Lower leg skin (tissue), 4 donors: ENCODE results near the gene CLEC18A. TPM values are rescaled to one million over a fixed set of nuclear protein-coding genes. Genes with fewer than 3 reads are reported as not detected.

Source experiments
- DNase-seq, 2 donors: peaks; one replicate each; pipeline ENCODE4 v3.0.0-alpha.2; 2019; ENCODE audit warnings: low spot score in 2 of 2
- H3K4me3 ChIP-seq: fragments of 200-600 bp; sonication (generic); 2 replicates; pipeline ENCODE4 v1.5.1; 2017; ENCODE audit warnings: mild to moderate bottlenecking, low read depth; ENCODE audit not compliant: poor library complexity, severe bottlenecking
- POLR2A ChIP-seq, 2 donors: fragments of 450-650 bp; IDR thresholded peaks; one replicate each; pipeline ENCODE4 v1.6.1; 2016 to 2017; ENCODE audit warnings: antibody characterized with exemption in 2 of 2, mild to moderate bottlenecking in 1 of 2, moderate library complexity in 1 of 2
- WGBS, 2 donors: methylation state at CpG; one replicate each; pipeline ENCODE4 v1.1.5; 2018; 5-methylcytosine and 5-hydroxymethylcytosine counted together
- intact Hi-C: fragments of 100-400 bp; cut with DNase I; formaldehyde crosslinking; loops from one replicate; pipeline ENCODE4 v1.15.0; 2023; ENCODE audit warnings: low total_unique reads
- total RNA-seq, 4 donors: library from RNA; depleted of rRNA; stranded (reverse); fragments of >200 nt; gene quantifications; one replicate each; pipeline ENCODE4 v1.1.0, GENCODE V29; 2016
- TF ChIP-seq, protein P1 (sequence below), 3 donors: fragments of 450-650 bp; IDR thresholded peaks; one replicate each; pipeline ENCODE4 v1.5.1; 2016; ENCODE audit warnings: antibody characterized with exemption in 3 of 3, mild to moderate bottlenecking in 3 of 3, moderate library complexity in 2 of 3

The CLEC18A gene
- total RNA-seq, 4 donors from 2014 or later: 0.12 to 1.2 (median 0.39) TPM

DNA sequence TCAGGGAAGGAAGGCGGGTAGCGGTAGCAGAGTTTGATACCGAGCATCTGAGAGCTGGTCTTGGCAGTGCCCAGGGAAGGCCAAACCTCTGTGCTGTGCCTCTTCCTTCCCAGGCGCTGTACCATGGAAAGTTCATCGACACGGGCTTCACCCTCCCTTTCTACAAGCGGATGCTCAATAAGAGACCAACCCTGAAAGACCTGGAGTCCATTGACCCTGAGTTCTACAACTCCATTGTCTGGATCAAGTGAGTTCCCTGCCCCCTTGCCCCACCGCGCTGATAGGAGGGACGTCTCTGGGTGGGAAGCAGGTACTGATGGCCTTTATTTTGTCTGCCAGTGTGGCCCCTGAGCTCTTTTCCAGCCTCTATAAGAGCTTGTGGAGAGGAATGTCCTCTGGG lies 15.4 kb upstream of the CLEC18A start:
- no peak overlapping the region for H3K4me3 ChIP-seq
- intact Hi-C loops: loop anchor here (10.0 kb wide), 1 partner anchor 131 kb away; no protein-coding TSS in a partner anchor
- 93 to 94% methylated on average over 10 of the region's 10 CpGs for WGBS, 2 donors
- no peak for DNase-seq
- no peak for TF ChIP-seq POLR2A (IDR thresholded peaks at IDR 0.05)
- TF ChIP-seq, protein P1, sequence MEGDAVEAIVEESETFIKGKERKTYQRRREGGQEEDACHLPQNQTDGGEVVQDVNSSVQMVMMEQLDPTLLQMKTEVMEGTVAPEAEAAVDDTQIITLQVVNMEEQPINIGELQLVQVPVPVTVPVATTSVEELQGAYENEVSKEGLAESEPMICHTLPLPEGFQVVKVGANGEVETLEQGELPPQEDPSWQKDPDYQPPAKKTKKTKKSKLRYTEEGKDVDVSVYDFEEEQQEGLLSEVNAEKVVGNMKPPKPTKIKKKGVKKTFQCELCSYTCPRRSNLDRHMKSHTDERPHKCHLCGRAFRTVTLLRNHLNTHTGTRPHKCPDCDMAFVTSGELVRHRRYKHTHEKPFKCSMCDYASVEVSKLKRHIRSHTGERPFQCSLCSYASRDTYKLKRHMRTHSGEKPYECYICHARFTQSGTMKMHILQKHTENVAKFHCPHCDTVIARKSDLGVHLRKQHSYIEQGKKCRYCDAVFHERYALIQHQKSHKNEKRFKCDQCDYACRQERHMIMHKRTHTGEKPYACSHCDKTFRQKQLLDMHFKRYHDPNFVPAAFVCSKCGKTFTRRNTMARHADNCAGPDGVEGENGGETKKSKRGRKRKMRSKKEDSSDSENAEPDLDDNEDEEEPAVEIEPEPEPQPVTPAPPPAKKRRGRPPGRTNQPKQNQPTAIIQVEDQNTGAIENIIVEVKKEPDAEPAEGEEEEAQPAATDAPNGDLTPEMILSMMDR (IDR thresholded peaks at IDR 0.05): no peak

DNA sequence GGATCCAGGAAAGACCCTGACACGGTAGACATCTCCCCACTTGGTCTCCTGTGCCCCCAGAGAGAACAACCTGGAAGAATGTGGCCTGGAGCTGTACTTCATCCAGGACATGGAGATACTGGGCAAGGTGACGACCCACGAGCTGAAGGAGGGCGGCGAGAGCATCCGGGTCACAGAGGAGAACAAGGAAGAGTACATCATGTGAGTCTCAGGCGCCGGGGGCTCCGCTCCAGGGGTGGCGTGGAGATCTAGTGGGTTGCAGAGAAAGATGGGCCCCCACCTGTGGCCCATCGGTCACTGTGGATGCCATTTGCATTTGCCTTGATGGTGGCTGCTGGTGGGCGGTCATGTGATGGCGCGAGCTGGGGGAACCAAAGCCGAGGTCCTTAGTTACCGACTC lies 14.9 kb upstream of the CLEC18A start:
- 97 to 98% methylated on average over 16 of the region's 16 CpGs for whole genome bisulfite sequencing, 2 donors
- no peak overlapping the region for H3K4me3 ChIP-seq
- no peak for DNase-seq
- intact Hi-C loops: loop anchor here (10.0 kb wide), 1 partner anchor 131 kb away; no protein-coding TSS in a partner anchor
- TF ChIP-seq POLR2A (IDR thresholded peaks at IDR 0.05): no peak
- TF ChIP-seq, protein P1 (IDR thresholded peaks at IDR 0.05): no peak

DNA sequence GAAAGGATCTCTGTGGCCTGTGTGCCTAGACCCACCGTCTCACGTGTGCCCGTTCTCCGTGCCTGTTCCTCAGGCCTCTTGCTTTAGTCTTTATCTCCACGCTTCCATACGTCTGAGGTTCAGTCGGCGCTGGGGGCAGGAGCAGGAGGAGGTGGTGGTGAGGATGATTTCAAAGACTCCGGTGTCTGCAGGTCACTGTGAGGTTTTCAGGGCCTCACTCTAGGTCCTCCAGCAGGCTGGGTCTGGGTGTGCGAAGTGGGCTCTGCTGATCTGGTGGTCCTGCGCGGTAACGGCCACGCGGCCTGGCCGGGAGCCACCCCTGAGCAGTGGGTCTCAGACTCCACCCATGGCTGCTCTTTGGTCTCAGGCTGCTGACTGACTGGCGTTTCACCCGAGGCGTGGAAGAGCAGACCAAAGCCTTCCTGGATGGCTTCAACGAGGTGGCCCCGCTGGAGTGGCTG lies 14.4 kb upstream of the CLEC18A start:
- DNase-seq: no peak
- H3K4me3 ChIP-seq: no peak overlapping the region
- WGBS, 2 donors: 95 to 96% methylated on average over 19 to 21 of the region's 21 CpGs
- TF ChIP-seq POLR2A (IDR thresholded peaks at IDR 0.05): no peak
- TF ChIP-seq, protein P1 (IDR thresholded peaks at IDR 0.05): no peak
- intact Hi-C loops: loop anchor here (10.0 kb wide), 1 partner anchor 132 kb away; no protein-coding TSS in a partner anchor

DNA sequence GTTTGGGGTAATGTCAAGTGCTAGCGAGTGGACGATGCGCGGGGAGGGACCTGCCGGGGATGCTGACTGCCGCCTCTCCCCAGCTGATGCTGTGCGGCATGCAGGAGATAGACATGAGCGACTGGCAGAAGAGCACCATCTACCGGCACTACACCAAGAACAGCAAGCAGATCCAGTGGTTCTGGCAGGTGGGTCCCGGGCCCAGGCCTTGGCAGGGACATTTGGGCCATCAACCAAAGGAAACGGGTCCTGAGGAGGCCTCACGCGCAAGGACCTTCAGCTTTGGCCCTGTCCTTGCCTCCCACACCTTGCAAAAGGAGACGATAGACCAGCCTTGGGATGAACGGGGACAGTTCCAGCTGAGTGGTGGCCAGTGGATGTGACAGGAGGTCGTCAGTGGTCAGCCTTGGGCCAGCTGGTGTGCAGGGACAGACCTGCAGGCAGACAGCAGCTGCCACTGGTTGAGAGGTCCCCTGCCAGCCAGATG lies 13.6 kb upstream of the CLEC18A start:
- intact Hi-C loops: loop anchor here (10.0 kb wide), 1 partner anchor 133 kb away; no protein-coding TSS in a partner anchor
- TF ChIP-seq, protein P1 (IDR thresholded peaks at IDR 0.05): no peak
- no peak for TF ChIP-seq POLR2A (IDR thresholded peaks at IDR 0.05)
- no peak for DNase-seq

DNA sequence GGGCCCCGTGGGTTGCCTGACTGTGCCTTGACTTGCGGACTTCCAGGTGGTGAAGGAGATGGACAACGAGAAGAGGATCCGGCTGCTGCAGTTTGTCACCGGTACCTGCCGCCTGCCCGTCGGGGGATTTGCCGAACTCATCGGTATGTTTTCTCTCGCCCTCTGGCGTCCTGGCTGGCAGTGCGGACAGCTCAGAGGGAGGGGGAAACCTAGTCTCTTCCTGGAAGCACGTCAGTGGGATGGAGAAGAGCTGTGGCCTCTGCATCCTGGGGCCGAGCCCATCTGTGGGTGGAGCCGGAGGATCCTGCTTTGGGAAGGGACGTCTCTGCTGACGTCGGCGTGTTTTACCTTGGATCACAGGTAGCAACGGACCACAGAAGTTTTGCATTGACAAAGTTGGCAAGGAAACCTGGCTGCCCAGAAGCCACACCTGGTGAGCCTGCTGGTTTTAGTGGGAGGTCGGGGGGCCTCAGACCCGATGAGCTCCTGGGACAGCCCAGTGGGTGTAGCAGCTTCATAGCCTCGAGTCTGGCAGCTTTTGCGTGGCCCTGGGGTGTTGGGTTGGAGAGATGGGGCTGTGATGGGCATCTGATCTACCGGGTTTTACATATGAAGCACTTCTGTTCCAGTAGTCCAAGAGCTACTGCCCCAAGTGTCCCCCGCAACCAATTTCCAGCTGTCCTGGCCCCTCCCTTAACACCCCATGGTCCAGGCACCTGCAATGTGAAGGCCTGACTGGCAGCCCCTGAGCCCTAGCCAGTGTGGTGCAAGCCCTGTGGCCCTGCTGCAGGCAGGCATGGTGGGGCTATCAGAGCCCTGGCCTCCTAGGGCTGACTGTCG lies 11.9 kb upstream of the CLEC18A start:
- TF ChIP-seq POLR2A (IDR thresholded peaks at IDR 0.05): no peak
- TF ChIP-seq, protein P1 (IDR thresholded peaks at IDR 0.05): no peak
- intact Hi-C loops: loop anchor here (10.0 kb wide), 1 partner anchor 134 kb away; no protein-coding TSS in a partner anchor
- no peak for DNase-seq
- 89 to 91% methylated on average over 18 to 28 of the region's 28 CpGs for WGBS, 2 donors
- no peak overlapping the region for H3K4me3 ChIP-seq

More for the DNA sequence above, 13.6 kb upstream of the CLEC18A start:
- H3K4me3 ChIP-seq: no peak overlapping the region
- WGBS, 2 donors: 84 to 90% methylated on average over 16 of the region's 16 CpGs
